ENCODE measurements around the gene NAALADL1. TPM values are rescaled to one million over a fixed set of nuclear protein-coding genes. Genes with fewer than 3 reads are reported as not detected.
A peak's percentile ranks its signal among the peaks of the same experiment; 100 is the strongest.

Gene NAALADL1
- total RNA-seq, 1 experiment from 2014 or later = not detected

GRCh38 chr11:65042891-65043290 lies 15.5 kb downstream of the NAALADL1 start:
- ChIA-PET CTCF (interaction anchor here (0.6 kb wide), 1 partner anchor 70 kb away, joined by 4 read pairs; no protein-coding TSS in a partner anchor), POLR2A (ENCODE audit: low non-redundant PET) (no interaction called here)
- TF ChIP-seq EZH2 (IDR thresholded peaks at IDR 0.05; ENCODE audit: borderline replicate concordance, low read depth, low read length, poor library complexity, severe bottlenecking) (no peak), CTCF (conservative IDR thresholded peaks at IDR 0.05; ENCODE audit: low read depth, low read length) (no peak)
- Histone ChIP-seq H3K4me3 (ENCODE audit: low read depth, low read length, poor library complexity, severe bottlenecking) (peak overlapping the region; percentile 91), H3K9me3 (ENCODE audit: low read depth, low read length, poor library complexity, severe bottlenecking) (no peaks in the 10 kb centered on the region), H3K4me1 (ENCODE audit: insufficient read depth, low read length, poor library complexity, severe bottlenecking) (peaks cover 7% of the 10 kb centered on the region), H3K36me3 (ENCODE audit: insufficient read depth, low read length, poor library complexity, severe bottlenecking) (peaks cover 23% of the 10 kb centered on the region), H3K27ac (ENCODE audit: low read depth, low read length, poor library complexity, severe bottlenecking) (no peak overlapping the region), H3K27me3 (replicated peaks; ENCODE audit: insufficient read depth, low read depth, low read length, poor library complexity) (no peaks in the 10 kb centered on the region)
- no peak for DNase-seq (ENCODE audit: low spot score)
- no TSS peak for BruUV-seq (replicated peaks)
- intact Hi-C loops (cut with micrococcal nuclease; ENCODE audit: unreplicated experiment) = no loop called here

GRCh38 chr11:65040847-65041622 lies 17.3 kb downstream of the NAALADL1 start, which contains the start of gene SAC3D1:
SAC3D1 (plus strand) TSS chr11:65041210; CDS start chr11:65041293, 83 bp downstream.
- Histone ChIP-seq H3K36me3 (ENCODE audit: insufficient read depth, low read length, poor library complexity, severe bottlenecking) (peaks cover 23% of the 10 kb centered on the region), H3K27me3 (replicated peaks; ENCODE audit: insufficient read depth, low read depth, low read length, poor library complexity) (no peaks in the 10 kb centered on the region), H3K27ac (ENCODE audit: low read depth, low read length, poor library complexity, severe bottlenecking) (peak within 1 kb of the TSS; percentile 94), H3K9me3 (ENCODE audit: low read depth, low read length, poor library complexity, severe bottlenecking) (no peaks in the 10 kb centered on the region), H3K4me1 (ENCODE audit: insufficient read depth, low read length, poor library complexity, severe bottlenecking) (peaks cover 7% of the 10 kb centered on the region), H3K4me3 (ENCODE audit: low read depth, low read length, poor library complexity, severe bottlenecking) (peak within 1 kb of the TSS; percentile 91)
- DNase-seq (ENCODE audit: low spot score) = peak; percentile 99
- no TSS peak for BruUV-seq (replicated peaks)
- intact Hi-C loops (cut with micrococcal nuclease; ENCODE audit: unreplicated experiment) = no loop called here
- ChIA-PET CTCF (interaction anchor here (0.5 kb wide), 1 partner anchor 13 kb away, joined by 5 read pairs; no protein-coding TSS in a partner anchor), POLR2A (ENCODE audit: low non-redundant PET) (interaction anchor here (0.6 kb wide), 1 partner anchor 292 kb away, joined by 12 read pairs; the partner anchor contains the start of gene DPF2)
- TF ChIP-seq EZH2 (IDR thresholded peaks at IDR 0.05; ENCODE audit: borderline replicate concordance, low read depth, low read length, poor library complexity, severe bottlenecking) (no peak), CTCF (conservative IDR thresholded peaks at IDR 0.05; ENCODE audit: low read depth, low read length) (no peak)

- CTCF ChIA-PET = interaction anchor here (0.5 kb wide), 1 partner anchor 12 kb away, joined by 5 read pairs; no protein-coding TSS in a partner anchor
- TF ChIP-seq EZH2 (IDR thresholded peaks at IDR 0.05; ENCODE audit: borderline replicate concordance, low read depth, low read length, poor library complexity, severe bottlenecking) = no peak
- TF ChIP-seq CTCF (conservative IDR thresholded peaks at IDR 0.05; ENCODE audit: low read depth, low read length) = no peak
- POLR2A ChIA-PET (ENCODE audit: low non-redundant PET) = interaction anchor here (0.6 kb wide), 1 partner anchor 293 kb away, joined by 12 read pairs; the partner anchor contains the start of gene DPF2
- Histone ChIP-seq H3K27ac (ENCODE audit: low read depth, low read length, poor library complexity, severe bottlenecking) (peak overlapping the region; percentile 94), H3K4me3 (ENCODE audit: low read depth, low read length, poor library complexity, severe bottlenecking) (peak overlapping the region; percentile 91), H3K36me3 (ENCODE audit: insufficient read depth, low read length, poor library complexity, severe bottlenecking) (peaks cover 20% of the 10 kb centered on the region), H3K4me1 (ENCODE audit: insufficient read depth, low read length, poor library complexity, severe bottlenecking) (peaks cover 7% of the 10 kb centered on the region), H3K27me3 (replicated peaks; ENCODE audit: insufficient read depth, low read depth, low read length, poor library complexity) (no peaks in the 10 kb centered on the region), H3K9me3 (ENCODE audit: low read depth, low read length, poor library complexity, severe bottlenecking) (no peaks in the 10 kb centered on the region)
- intact Hi-C loops (cut with micrococcal nuclease; ENCODE audit: unreplicated experiment) = no loop called here
- no TSS peak for BruUV-seq (replicated peaks)
- no peak for DNase-seq (ENCODE audit: low spot score)
These were observed 17.9 kb downstream of the NAALADL1 start for GRCh38 chr11:65040520-65040846.
